Measurements from ENCODE around the gene UTP15. TPM values are rescaled to one million over a fixed set of nuclear protein-coding genes. Genes with fewer than 3 reads are reported as not detected.

UTP15 gene, protein sequence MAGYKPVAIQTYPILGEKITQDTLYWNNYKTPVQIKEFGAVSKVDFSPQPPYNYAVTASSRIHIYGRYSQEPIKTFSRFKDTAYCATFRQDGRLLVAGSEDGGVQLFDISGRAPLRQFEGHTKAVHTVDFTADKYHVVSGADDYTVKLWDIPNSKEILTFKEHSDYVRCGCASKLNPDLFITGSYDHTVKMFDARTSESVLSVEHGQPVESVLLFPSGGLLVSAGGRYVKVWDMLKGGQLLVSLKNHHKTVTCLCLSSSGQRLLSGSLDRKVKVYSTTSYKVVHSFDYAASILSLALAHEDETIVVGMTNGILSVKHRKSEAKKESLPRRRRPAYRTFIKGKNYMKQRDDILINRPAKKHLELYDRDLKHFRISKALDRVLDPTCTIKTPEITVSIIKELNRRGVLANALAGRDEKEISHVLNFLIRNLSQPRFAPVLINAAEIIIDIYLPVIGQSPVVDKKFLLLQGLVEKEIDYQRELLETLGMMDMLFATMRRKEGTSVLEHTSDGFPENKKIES
- 10 to 100 TPM; 10.5 to 35.0 (median 22.4) TPM for total RNA-seq

DNA sequence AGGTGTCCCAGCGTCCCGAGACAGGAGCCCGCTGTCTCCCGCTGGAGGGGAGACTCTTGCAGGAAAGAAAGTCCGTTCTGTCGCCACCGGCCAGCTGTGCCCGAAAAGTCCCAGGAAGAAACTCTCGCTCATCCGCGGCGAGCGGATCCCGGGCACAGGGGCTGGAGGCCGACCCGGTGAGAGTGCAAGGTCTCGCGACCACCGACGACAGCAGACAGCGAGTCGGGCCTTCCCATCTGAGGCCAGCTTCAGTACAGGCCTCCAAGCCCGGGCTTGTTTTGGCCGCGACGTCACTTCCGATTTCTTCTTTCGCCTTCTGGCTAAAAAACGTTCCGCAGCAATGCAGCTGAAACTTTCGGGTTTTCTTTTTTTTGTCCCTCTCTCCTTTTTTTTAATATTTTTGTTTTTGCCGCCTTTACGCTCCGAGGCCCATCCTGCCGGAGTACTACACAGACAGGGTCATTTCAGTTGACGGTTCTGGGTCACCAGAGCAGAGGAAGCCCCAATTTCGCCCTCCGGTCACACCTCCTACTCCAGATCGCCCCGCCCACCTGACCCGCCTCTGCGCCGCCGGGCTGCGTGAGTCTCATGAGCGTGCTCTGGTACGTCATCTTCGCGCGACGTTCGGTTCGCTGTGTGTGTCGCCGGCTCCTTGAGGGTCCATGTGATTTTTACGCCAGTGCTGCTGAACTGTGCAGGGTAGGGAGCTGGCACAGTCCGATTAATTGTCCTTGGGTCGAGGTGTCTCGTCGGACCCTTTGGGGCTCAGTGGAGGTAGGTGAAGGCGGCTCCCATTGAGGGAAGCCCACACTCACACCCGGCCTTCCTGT, at the start of gene UTP15, which contains the start of gene ANKRA2:
UTP15 (plus strand) TSS at position 605 of the 830 bp plus-strand sequence. CDS start 1,602 bp downstream, outside the sequence.
ANKRA2 (minus strand) TSS at position 501 of the 830 bp plus-strand sequence. CDS start 2,758 bp downstream, outside the sequence.
- 0 to 1% methylated on average over 18 to 19 of the region's 62 CpGs for WGBS, 2 donors (ENCODE audit: low coverage in 1 of 2)
- H3K27me3 ChIP-seq, result no peaks in the 10 kb centered on the region

GRCh38 chr5:73519531-73520283, 45.8 kb upstream of the UTP15 start:
- no peaks in the 10 kb centered on the region for H3K9me3 ChIP-seq
- no peak overlapping the region for H3K4me3 ChIP-seq
- no peak overlapping the region for H3K27ac ChIP-seq
- 17 to 24% methylated on average over 5 to 8 of the region's 16 CpGs for WGBS, 2 donors (ENCODE audit: low coverage in 1 of 2)
- no peaks in the 10 kb centered on the region for H3K36me3 ChIP-seq
- TF ChIP-seq EP300 (IDR thresholded peaks at IDR 0.05), result no peak
- no peak for TF ChIP-seq POLR2A (IDR thresholded peaks at IDR 0.05)
- TF ChIP-seq POLR2AphosphoS5 (IDR thresholded peaks at IDR 0.05), result no peak
- TF ChIP-seq CTCF (IDR thresholded peaks at IDR 0.05), result peak; percentile 32 to 73 (median 70)
- peaks cover 0 to 6% (median 0%) of the 10 kb centered on the region in 3 donors for H3K4me1 ChIP-seq
- no peaks in the 10 kb centered on the region for H3K27me3 ChIP-seq
- peak; percentile 91 for ATAC-seq

More for the DNA sequence above, at the start of gene UTP15, which contains the start of gene ANKRA2:
- TF ChIP-seq POLR2AphosphoS5 (IDR thresholded peaks at IDR 0.05) (peak; percentile 85), EP300 (IDR thresholded peaks at IDR 0.05) (no peak), POLR2A (IDR thresholded peaks at IDR 0.05) (peak; percentile 19 to 31), CTCF (IDR thresholded peaks at IDR 0.05) (no peak)
- Histone ChIP-seq H3K9me3 (no peaks in the 10 kb centered on the region), H3K36me3 (peaks cover 5 to 49% of the 10 kb centered on the region in 2 donors), H3K4me1 (peaks cover 9 to 49% (median 16%) of the 10 kb centered on the region in 3 donors), H3K27ac (peak within 1 kb of the TSS; percentile 85 to 96 (median 92)), H3K4me3 (peak within 1 kb of the TSS; percentile 65 to 76)
- ATAC-seq, result peak; percentile 99

DNA sequence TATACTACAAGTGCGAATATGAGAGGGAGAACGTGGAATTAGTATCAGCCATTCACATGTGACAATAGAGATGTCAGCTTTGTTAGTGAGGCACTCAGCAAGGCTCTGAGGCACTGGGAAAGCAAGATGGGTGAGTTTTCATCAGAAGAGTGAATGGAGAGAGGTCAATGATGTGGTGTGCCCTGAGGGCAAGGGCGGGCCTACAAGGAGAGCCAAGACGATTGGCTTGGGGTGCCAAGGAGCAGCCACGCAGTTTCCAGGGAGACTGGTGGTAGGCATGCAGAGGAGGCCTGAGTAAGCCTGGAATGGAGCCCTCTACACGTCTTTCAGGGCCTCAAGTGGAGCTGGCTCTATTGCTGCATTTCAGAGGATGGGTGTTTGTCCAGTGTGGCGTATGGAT, 42.6 kb upstream of the UTP15 start:
- 89 to 90% methylated on average over 6 to 7 of the region's 7 CpGs for WGBS, 2 donors (ENCODE audit: low coverage in 1 of 2)
- no peaks in the 10 kb centered on the region for H3K9me3 ChIP-seq
- TF ChIP-seq POLR2A (IDR thresholded peaks at IDR 0.05) (no peak), CTCF (IDR thresholded peaks at IDR 0.05) (no peak), POLR2AphosphoS5 (IDR thresholded peaks at IDR 0.05) (no peak), EP300 (IDR thresholded peaks at IDR 0.05) (no peak)
- H3K4me3 ChIP-seq, result no peak overlapping the region
- no peak for ATAC-seq
- H3K27ac ChIP-seq, result no peak overlapping the region
- H3K27me3 ChIP-seq, result no peaks in the 10 kb centered on the region
- peaks cover 0 to 21% (median 0%) of the 10 kb centered on the region in 3 donors for H3K4me1 ChIP-seq
- no peaks in the 10 kb centered on the region for H3K36me3 ChIP-seq

- ATAC-seq, result no peak
- Histone ChIP-seq H3K36me3 (no peaks in the 10 kb centered on the region), H3K27ac (no peak overlapping the region), H3K9me3 (no peaks in the 10 kb centered on the region), H3K4me3 (no peak overlapping the region), H3K27me3 (no peaks in the 10 kb centered on the region), H3K4me1 (peaks cover 0 to 21% (median 0%) of the 10 kb centered on the region in 3 donors)
- WGBS, 2 donors (ENCODE audit: low coverage in 1 of 2), result 71 to 92% methylated on average over 1 of the region's 1 CpG
- TF ChIP-seq POLR2AphosphoS5 (IDR thresholded peaks at IDR 0.05) (no peak), POLR2A (IDR thresholded peaks at IDR 0.05) (no peak), CTCF (IDR thresholded peaks at IDR 0.05) (no peak), EP300 (IDR thresholded peaks at IDR 0.05) (no peak)
Measured at GRCh38 chr5:73523861-73524260, 41.7 kb upstream of the UTP15 start.

Measured in gastroesophageal sphincter (tissue), 4 donors.